H54 (cell line): Measurements from ENCODE around the gene TMEM139.
"Not testable (repeated sequence)": the region's sequence is repeated elsewhere in the genome, so short reads cannot be mapped to it uniquely, and the experiment has no call there.

ENCODE experiments used
- DNase-seq: peaks from one replicate; pipeline ENCODE4 v3.0.0; 2011; ENCODE audit warnings: low spot score, mixed read lengths; ENCODE audit not compliant: insufficient read length
- FAIRE-seq: peaks from 3 replicates; lab custom pipeline; 2011; peaks lifted over from hg19 to GRCh38; lab: Jason Lieb, UNC
- POLR2A ChIP-seq: IDR thresholded peaks from 2 replicates; pipeline ENCODE4 v1.6.1; 2011; ENCODE audit warnings: low read depth, mild to moderate bottlenecking, low read length

Gene TMEM139

GRCh38 chr7:143248761-143249354 lies 35.9 kb upstream of the TMEM139 start:
- DNase-seq (no peak), FAIRE-seq (no peak)
- TF ChIP-seq POLR2A, result no peak

GRCh38 chr7:143250199-143250598 lies 34.6 kb upstream of the TMEM139 start:
- no peak for DNase-seq
- TF ChIP-seq POLR2A, result no peak
- no peak for FAIRE-seq

GRCh38 chr7:143250822-143251221 lies 33.9 kb upstream of the TMEM139 start:
- FAIRE-seq (no peak), DNase-seq (no peak)
- TF ChIP-seq POLR2A, result no peak

- TF ChIP-seq POLR2A, result no peak
- FAIRE-seq (no peak), DNase-seq (no peak)
Measured at GRCh38 chr7:143252006-143252405, 32.8 kb upstream of the TMEM139 start.

- DNase-seq (no peak), FAIRE-seq (no peak)
- TF ChIP-seq POLR2A, result no peak
Measured at GRCh38 chr7:143255564-143255963, 29.2 kb upstream of the TMEM139 start.

- no peak for DNase-seq
- TF ChIP-seq POLR2A, result no peak
- FAIRE-seq, result no peak
Measured at GRCh38 chr7:143256325-143256724, 28.4 kb upstream of the TMEM139 start.

GRCh38 chr7:143256932-143257331 lies 27.8 kb upstream of the TMEM139 start:
- no peak for FAIRE-seq
- TF ChIP-seq POLR2A, result no peak
- DNase-seq, result no peak

GRCh38 chr7:143257501-143257900 lies 27.3 kb upstream of the TMEM139 start:
- DNase-seq (no peak), FAIRE-seq (no peak)
- TF ChIP-seq POLR2A, result no peak

- no peak for DNase-seq
- no peak for TF ChIP-seq POLR2A
- no peak for FAIRE-seq
Measured at GRCh38 chr7:143258831-143259230, 25.9 kb upstream of the TMEM139 start.

- no peak for DNase-seq
- no peak for TF ChIP-seq POLR2A
- no peak for FAIRE-seq
Measured at GRCh38 chr7:143259765-143260164, 25.0 kb upstream of the TMEM139 start.

GRCh38 chr7:143261901-143262300 lies 22.9 kb upstream of the TMEM139 start:
- no peak for TF ChIP-seq POLR2A
- FAIRE-seq, result no peak
- DNase-seq, result no peak

GRCh38 chr7:143263266-143264195 lies 21.2 kb upstream of the TMEM139 start, which contains the start of gene GSTK1:
Gene GSTK1 (plus strand): TSS chr7:143263441. CDS start chr7:143263514, 73 bp downstream.
- FAIRE-seq (no peak), DNase-seq (peak; percentile 87)
- peak; percentile 98 for TF ChIP-seq POLR2A

GRCh38 chr7:143264196-143264568 lies 20.6 kb upstream of the TMEM139 start:
- DNase-seq, FAIRE-seq: not testable (repeated sequence)

- DNase-seq (no peak), FAIRE-seq (no peak)
- TF ChIP-seq POLR2A, result no peak
Measured at GRCh38 chr7:143265017-143265693, 19.6 kb upstream of the TMEM139 start.
